GM18873 (cell line): ENCODE data around the gene TBC1D22A.
A peak's percentile ranks its signal among the peaks of the same experiment; 100 is the strongest.

Experiments used
- ATAC-seq: cut with Tn5 transposase; IDR thresholded peaks from one replicate; pipeline ENCODE4 v1.9.1; 2021; ENCODE audit warnings: mild to moderate bottlenecking, moderate library complexity, moderate number of reproducible peaks; ENCODE audit not compliant: unreplicated experiment, low FRiP score

TBC1D22A gene

DNA sequence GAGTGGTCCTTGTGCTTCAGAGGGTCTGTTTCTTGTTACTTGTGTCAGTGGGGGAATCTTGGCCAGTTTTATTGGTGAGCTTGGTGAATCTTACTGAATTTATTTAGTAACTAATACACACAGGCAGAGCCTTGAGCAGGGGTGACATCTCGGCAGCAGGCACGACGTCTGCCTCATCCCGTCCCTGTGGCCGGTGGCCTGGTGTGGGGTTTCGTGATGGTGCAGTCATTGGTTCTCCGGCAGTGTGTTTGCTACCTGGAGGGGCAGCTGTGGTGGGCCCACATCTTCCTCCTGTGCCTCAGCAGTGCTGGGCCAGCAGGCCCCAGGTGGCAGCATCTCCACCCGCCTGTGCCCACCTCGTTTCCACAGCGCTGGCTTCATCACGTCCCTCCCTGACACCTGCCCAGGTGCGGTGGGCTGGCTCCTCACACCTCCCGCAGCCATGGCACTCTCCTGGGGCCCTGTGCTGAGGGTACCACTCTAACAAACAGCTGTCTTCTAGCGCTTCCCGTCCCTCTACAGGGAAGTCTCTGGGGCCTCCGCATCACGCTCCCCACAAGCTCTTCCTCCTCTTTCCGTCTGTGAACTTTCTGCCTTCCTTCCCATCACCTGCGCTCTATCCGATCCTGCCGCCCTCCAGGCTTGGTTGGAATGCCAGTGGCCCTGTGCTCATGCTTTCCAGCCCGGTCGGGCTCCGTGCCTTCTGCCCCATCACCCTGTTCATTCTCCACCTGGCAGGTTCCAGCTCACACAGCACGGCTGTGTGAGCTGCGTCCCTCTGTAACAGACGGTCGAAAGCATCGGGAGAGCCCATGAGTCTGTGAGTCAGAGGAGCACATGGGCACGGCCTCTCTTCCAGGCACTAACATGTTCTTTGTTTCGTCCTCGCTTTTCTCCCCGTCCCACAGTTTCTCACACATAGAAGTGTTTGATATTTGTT, 203.4 kb downstream of the TBC1D22A start:
- no peak for ATAC-seq

DNA sequence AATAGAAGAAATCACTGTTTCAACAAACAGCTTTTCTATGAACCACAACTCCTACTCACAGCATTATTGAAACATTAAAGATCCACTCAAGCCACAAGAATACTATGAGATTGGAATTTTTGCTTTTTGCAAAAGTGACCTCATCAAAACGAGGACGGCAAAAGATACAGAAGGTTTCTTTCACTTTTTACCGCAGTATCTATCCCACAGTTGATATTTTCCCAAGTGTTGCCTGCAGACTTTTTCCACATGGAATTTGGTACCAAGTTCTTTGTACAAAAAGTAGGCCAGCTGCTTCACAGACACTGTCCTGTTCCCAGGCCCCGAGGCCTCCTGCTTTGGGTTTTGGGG, 204.0 kb downstream of the TBC1D22A start:
- no peak for ATAC-seq

DNA sequence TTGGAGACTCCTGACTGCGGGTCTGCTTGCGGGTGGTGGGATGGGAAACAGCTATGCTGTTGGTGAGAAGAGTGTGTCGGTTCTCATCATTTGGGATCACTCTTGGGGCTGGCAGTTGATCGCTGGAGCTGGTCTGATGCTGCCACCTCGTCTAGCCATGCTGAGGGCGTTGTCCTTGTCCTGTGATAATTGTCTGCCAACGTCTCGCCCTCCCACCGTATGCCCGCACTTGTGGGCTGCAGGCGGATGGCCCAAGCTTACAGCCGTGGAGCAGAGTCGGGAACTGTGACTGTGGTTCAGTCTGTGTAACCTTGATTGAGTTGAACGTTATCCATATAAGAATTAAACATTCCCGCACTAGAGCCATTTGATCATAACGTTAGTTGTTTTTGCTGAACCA, 204.4 kb downstream of the TBC1D22A start:
- ATAC-seq = no peak

DNA sequence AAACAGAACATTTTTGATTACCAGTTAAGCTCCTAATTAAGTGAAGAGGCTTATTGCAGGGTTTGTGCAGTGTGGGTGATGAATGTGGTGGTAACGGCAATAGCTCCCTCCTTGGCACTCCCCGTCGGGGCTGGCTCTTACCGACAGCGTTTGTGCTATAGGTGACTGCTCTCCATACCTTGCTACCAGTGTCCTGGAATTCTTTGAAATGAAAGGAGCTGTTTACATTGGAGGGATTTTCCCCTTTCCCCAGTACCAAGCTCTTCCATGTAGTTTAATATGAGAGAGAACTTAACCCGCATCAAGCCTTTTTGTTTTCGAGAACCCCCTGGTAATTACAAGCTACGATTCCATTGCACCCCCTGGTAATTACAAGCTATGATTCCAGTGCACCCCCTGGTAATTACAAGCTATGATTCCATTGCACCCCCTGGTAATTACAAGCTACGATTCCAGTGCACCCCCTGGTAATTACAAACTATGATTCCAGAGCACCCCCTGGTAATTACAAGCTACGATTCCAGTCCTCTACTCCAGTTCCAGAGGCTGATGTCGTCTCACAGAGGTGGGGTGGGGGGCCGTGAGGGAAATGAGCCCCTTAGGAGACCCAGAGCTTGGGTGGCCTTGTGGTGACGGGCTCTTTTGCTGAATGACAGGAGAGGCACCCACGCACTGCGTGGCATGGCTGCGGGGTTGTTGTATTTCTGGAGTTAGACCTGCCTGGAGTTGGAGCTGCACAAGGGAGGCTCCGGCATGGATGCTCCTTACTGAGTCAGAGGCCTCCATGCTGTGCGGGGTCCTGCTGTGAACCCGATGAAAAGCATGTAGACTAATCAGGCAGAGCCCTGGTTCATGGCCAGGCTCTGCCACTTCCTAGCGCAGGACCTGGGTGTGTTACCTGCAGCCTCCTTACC, 205.3 kb downstream of the TBC1D22A start:
- ATAC-seq = no peak

DNA sequence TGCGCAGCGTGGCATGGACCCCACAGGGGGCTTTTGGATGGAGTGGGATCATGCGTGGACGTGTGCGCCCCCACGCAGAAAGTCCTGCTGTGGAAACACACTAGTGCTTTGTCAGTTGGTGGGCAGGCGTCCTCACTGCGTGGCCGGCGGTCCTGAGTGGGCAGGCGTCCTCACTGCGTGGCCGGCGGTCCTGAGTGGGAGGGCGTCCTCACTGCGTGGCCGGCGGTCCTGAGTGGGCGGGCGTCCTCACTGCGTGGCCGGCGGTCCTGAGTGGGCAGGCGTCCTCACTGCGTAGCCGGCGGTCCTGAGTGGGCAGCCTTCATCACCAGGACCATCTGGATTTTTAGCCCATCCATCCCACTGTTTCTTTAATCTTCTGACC, 205.9 kb downstream of the TBC1D22A start:
- no peak for ATAC-seq

DNA sequence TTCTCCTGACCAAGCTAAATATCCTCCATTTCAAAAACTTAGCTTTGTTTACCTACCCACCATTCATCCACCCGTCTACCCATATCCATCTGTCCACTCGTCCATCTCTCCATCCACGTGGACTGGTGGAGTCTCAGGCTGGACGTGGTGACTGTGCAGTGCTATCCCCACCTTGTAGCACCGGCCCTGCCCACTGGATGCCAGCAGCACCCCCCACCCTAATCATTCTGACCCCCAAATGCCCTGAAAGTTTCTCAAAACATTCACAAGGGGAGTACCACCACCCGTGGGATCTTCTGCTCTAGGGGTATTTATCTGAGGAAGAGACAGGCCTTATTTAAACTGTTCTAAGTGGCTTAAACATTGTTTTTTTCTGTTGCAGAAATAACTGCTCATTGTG, 206.4 kb downstream of the TBC1D22A start:
- ATAC-seq = no peak

DNA sequence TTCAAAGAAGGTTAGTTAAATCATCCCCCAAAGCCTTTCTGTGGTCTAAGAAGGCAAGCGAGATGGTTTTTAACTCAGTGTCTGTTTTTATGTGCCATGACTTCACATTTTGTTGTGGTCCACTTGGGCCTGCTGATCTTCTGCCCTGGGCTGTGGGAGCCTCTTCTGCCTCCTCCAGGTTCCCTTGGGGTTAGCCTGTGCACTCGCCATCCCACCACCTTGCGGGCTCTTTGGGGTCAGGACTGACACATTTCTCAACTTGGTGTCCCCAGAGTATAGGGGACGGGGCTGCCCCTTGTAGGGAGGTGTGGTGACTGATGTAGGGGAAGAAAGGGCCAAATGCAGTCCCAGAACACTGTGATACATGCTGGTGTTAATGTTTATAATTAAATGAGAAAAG, 207.0 kb downstream of the TBC1D22A start:
- peak; percentile 73 for ATAC-seq

DNA sequence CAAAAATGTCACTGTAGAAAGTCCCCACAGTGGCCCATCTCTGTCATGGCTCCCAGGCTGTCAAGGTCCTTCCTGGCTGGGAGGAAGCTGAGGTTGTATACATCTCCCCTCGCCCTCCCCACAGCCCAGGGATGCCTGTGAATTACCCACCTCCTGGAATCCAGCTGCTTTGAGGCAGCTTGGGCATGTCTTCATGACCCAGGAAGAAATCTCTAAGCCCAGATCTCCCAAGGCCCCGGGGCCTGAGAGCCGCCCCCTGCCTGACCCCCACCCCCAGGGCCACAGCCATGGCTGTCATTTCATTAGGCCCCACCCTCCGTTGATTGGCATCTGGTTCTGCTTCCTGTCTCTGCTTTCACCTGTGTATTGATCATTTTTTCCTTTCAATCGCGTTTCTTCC, 207.5 kb downstream of the TBC1D22A start:
- ATAC-seq = peak; percentile 8

DNA sequence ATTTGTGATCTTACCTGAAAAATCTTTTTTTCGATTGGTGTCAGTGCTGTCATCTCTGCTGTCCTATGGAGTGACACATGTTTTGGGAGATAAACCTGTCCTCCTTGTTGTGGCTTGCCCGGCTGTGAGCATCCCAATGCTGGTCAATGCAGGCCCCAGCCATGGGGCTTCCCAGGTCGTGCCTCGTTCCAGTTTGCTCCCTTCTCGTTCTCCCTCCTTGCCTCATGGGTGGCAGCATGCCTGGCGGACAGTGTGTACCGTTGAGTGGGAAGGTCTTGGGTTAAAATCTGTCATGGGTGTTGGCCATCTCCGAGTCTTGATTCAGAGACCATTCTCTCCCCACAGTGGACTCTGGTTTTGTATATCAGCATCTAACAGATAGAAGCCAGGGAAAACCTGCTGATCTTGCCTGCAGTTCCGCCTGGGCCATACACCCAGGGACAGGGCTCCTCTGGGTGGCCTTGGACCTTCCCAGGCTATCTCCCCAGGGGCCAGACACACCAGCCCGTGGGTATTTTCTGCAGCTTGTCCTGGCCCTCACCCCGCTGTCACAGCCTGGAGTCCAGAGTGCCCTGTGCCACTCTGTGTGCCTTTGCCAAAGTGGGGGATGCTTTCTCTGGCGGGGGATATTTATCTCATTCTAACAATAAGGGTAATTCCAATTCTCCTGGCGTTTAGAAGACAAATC, 208.1 kb downstream of the TBC1D22A start:
- ATAC-seq = no peak

DNA sequence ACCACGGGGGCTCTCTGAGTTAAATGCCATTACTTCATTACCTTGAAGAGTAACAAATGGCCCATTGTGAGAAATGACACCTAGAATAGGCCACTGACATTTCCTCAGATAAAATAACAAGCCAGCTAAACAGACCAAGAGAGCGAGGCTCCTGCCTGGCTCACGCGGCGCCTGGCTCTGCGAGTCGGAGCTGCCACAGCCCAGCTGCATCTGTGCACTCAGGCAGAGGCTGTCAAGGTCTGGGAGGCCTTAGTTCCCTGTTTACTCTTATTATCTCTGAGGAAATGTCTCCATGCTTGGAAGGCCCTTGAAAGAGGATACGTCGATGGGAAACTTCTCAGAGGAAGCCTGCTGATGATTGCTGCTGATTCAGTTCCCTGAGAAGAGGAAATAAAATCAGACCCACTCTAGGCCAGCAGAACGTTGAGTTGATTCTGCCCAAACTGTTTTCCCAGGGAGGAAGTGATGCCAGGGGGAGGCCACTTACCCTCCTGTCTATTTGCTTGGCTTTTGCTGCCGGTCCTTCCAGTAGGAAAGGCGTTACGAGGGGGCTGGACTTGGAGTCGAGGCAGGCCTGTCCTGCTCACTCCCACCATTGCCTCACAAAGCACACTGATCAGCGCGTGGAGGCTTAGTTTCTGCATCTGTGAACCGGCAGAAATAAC, 208.8 kb downstream of the TBC1D22A start:
- no peak for ATAC-seq

DNA sequence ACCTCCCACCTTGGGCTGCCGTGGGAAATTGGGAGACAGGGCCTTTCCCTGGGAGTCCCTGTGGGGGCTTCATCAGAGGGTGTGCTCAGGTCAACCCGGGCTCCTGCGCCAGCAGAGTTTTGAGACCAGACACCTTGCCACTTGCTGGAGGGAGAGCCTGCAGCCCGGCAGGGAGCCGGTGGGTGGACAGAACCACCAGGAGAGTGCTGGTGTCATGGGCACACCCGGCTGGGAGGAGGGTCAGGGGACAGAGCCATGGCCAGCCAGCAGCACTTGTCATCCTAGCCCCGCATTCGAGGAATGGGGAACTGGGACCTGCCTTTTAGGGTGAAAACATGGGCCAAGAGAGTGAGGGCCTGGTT, 209.3 kb downstream of the TBC1D22A start:
- ATAC-seq = no peak

DNA sequence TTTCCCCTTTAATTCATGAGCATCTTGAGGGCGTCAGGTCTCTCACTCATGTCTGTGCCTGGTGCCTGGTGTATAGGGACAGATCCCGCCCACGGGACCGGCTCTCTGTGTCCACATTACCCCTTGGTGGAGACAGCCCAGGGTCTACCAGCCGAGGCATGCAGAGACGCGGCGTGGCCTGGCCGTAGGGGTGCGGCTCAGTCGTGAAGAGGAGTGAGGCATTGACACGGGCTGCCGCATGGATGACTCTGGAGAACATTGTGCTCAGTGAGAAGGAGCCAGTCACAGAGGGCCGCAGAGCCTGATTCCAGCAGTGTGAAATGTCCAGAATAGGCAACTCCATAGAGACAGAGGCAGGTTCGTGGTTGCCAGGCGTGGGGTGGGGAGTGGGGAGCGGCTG, 209.8 kb downstream of the TBC1D22A start:
- no peak for ATAC-seq

DNA sequence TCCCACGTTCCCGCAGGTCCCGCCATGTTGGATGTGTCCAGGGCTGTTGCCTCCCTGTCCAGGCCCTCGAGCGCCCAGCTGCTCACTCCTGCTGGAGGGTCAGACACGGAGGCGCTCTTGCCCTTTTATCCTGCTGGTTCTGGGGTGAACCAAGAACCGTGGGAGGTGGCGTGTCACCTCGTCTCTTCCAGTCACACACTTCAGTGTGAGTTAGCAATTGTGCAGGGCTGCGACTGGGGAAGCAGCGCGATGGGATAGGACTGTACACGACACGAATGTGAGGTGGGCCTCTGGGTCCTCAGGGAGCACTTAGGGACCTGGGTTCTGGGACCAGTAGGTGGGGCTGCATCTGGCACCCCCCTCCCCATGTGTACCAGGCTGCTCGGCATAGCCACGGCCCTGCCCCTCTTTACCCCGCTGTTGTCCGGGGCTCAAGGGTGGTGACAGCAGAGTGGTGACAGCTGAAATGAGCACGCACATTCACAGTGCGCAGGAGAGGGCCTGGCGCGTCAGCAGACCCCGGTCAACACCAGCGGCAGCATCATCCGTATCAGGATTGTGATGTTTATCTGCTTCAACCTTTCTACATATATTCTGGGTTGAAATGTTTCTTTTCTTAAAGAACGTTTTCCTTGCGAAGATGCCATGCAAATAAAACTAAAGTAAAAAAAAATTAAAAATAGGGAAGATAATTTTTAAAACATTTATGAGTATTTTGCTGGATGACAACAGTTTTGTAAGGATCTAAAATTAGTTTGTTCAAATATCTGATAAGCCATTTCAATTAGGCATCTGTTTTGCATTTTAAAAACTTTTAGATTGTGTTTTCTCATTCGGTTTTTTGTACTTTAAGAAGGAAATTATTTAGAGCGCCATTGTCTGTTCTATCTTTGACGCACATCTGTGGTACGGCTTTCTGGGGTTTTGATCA, 210.7 kb downstream of the TBC1D22A start:
- ATAC-seq = no peak

DNA sequence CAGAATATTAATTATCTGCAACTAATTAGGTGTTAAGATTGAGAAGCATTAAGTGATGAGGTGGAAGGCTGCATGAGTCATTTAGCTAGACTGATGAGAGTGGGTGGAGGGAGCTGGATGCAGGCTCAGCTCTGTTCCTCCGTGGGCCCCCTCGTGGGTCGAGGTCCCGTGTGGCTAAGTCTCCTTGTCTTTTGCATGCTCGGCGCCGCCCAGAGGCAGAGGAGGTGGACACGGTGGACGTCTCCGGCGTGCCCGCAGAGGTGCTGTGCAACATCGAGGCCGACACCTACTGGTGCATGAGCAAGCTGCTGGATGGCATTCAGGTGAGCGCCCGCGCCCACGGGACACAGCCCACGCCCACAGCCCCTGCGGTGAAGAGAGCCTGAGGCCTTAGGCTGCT, 211.6 kb downstream of the TBC1D22A start:
- no peak for ATAC-seq

DNA sequence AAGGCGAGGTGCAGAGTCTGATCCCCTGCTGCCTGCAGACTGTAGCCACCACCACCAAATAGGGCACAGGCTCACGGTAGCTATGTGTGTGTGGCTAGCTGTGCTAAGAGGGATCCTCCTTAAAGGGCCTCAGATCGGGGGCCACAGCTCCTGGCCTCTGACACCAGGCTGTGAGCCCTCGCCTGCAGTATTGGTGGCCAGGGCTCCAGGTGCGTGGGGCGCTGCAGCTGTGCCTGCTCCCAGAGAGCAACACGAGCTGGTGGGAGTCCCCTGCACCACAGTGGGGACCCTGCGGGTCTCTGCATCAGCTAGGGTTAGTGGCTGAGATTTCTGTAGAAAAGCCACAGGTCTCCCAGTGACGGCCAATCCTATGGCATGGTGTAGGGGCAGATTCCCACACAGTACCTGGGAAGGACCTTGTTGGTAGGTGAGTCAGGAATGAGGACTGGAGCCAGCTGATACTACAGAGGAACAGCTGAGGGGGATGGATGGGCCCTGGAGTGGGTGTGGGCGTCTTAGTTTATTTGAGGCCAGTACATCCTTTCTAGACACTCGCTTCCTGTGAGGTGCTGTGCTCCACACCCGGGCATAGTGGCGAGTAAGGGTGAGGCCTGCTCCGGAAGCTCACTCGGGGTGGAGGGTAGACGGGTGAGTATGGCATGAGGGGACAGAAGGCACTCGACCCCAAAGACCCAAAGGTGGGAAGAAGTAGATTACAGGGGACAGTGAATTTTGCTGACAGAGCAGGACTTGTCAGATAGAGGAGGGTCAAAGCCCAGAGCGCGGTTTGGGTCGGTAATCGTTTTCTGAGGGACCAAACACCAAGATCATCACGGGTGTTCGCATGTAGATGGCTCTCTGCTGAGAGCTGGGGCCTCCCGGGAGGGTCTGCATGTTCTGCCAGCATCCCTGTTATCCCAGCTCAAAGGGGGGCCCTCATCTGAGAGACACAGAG, 212.5 kb downstream of the TBC1D22A start:
- no peak for ATAC-seq

DNA sequence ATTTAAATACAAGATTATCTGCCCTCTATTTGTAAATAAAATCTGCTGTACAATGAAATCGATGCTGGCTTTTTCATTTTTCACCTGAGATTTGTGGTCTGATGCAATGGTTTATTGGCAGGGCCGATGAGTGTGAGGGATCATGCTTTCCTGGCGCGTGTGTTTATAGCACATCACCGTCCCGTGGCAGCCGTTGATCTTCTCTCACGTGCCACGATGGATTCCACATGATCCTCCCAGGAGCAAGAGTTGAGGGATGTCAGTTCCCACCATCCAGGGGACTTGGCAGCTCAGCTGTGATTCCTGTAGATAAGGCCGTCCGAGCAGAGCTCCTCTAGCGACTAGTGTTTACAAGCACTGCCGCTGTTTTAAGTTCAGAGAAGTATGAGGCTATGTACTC, 213.7 kb downstream of the TBC1D22A start:
- ATAC-seq = no peak

DNA sequence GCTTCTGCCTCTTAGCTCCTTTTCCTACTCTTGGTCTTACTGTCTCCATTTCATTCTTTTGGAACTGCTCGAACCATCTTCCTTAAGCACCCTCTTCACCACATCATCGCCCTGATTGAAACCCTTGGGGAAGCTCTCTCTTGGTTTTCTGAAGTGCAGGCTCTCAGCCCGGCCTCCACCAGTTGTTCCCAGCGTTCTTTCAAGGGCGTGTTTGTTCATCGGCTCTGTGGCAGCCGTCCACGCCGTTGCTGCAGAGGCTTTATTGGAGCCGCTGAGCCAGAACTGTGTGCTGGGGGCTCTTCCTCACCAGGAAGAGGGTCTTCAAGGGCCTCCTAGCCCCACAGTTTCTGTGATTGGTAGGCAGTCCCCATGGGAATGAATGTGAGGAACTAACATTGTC, 214.1 kb downstream of the TBC1D22A start:
- ATAC-seq = no peak

DNA sequence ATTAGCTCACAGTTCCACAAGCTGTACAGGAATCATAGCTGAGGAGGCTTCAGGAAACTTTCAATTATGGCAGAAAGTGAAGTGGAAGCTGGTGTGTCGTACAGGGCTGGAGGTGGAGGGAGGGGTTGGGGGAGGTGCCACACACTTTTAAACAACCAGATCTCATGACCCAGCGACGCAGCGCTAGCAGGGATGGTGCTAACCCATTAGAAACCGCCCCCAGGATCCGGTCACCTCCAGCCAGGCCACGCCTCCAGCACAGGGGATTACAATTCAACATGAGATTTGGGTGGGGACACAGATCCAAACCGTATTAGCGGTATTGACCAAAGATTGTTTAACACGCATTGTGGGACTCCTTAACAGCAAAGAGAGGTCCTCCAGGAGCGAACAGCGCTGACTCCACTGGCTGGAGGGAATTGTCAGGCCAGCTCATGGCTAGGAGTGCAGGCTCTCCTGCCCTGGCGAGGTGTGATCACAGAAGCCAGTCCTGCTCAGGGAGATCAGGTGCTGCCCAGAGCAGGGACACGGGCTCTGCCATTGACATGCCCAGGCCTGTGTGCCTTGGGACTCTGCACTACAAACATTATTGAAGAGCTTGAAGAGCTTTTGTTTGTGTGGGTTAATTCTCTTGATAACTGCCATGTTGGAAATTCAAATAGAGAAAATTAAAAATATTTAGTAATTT, 215.3 kb downstream of the TBC1D22A start:
- ATAC-seq = no peak
